GM12878 (cell line): Measurements from ENCODE around the gene THSD8. TPM values are rescaled to one million over a fixed set of nuclear protein-coding genes. Genes with fewer than 3 reads are reported as not detected.

Experiments
- ATAC-seq: fragments of 200-7000 bp; cut with Tn5 transposase; 3 replicates; pipeline ENCODE4 v1.9.1; 2020; ENCODE audit warnings: mild to moderate bottlenecking, moderate library complexity
- BruUV-seq: library from RNA; stranded (reverse); fragments of 400-500 nt; replicated peaks from 2 replicates; lab custom pipeline; 2021; lab: Mats Ljungman, UMichigan
- CTCF ChIA-PET: fragments of 300-600 bp; sonication (Branson Sonifier 250); formaldehyde crosslinking; extraction: SDS; loops from one replicate; lab custom pipeline; 2021; ENCODE audit warnings: inconsistent platforms; lab: Yijun Ruan, JAX
- POLR2A ChIA-PET: fragments of 350-600 bp; formaldehyde crosslinking; extraction: SDS; loops from one replicate; lab custom pipeline; 2021; ENCODE audit warnings: inconsistent platforms; lab: Charles Lee
- RAD21 ChIA-PET: fragments of 300-600 bp; sonication (Branson Sonifier 250); formaldehyde crosslinking; loops from one replicate; lab custom pipeline; 2023; ENCODE audit warnings: antibody characterized with exemption; ENCODE audit not compliant: unreplicated experiment; lab: Charles Lee
- SMC1A ChIA-PET: fragments of 300-600 bp; sonication (Branson Sonifier 250); formaldehyde crosslinking; loops from one replicate; lab custom pipeline; 2023; ENCODE audit not compliant: unreplicated experiment, uncharacterized antibody; lab: Charles Lee
- DNase-seq: peaks from one replicate; pipeline ENCODE4 v3.0.0-alpha.2; 2011; ENCODE audit warnings: low read depth, low spot score
- FAIRE-seq: peaks from 3 replicates; lab custom pipeline; 2011; peaks lifted over from hg19 to GRCh38; lab: Jason Lieb, UNC
- H2AFZ ChIP-seq: 2 replicates; pipeline ENCODE4 v1.6.0; 2011; ENCODE audit warnings: low read depth, low read length, control low read depth; ENCODE audit not compliant: control insufficient read depth
- H3K27ac ChIP-seq: 2 replicates; pipeline ENCODE4 v1.5.1; 2011; ENCODE audit warnings: control low read depth; ENCODE audit not compliant: control insufficient read depth, insufficient read depth
- H3K27me3 ChIP-seq, 2 experiments: replicated peaks in 1 of 2; 2 replicates each; pipeline versions ENCODE4 v1.6.0 to v1.6.1; 2011; ENCODE audit warnings: low read length in 1 of 2; ENCODE audit not compliant: control insufficient read depth in 2 of 2, insufficient read depth in 2 of 2
- H3K36me3 ChIP-seq, 2 experiments: 2 replicates each; pipeline ENCODE4 v1.5.1; 2011; ENCODE audit warnings: low read length in 1 of 2; ENCODE audit not compliant: control insufficient read depth in 2 of 2, insufficient read depth in 2 of 2
- H3K4me1 ChIP-seq: 2 replicates; pipeline ENCODE4 v1.6.1; 2011; ENCODE audit warnings: mild to moderate bottlenecking, low read length, moderate library complexity, mixed read lengths; ENCODE audit not compliant: control insufficient read depth, insufficient read depth
- H3K4me2 ChIP-seq: 2 replicates; pipeline ENCODE4 v1.6.0; 2011; ENCODE audit warnings: control low read depth; ENCODE audit not compliant: control insufficient read depth, insufficient read depth
- H3K4me3 ChIP-seq: fragments of 200-600 bp; sonication (generic); 2 replicates; pipeline ENCODE4 v1.5.1; 2016
- H3K79me2 ChIP-seq: 2 replicates; pipeline ENCODE4 v1.6.0; 2011; ENCODE audit warnings: low read length; ENCODE audit not compliant: control insufficient read depth, insufficient read depth
- H3K9ac ChIP-seq: 2 replicates; pipeline ENCODE4 v1.8.0; 2011; ENCODE audit warnings: low read length, control low read depth, mixed read lengths; ENCODE audit not compliant: control insufficient read depth, insufficient read depth
- H3K9me3 ChIP-seq: replicated peaks from 3 replicates; pipeline ENCODE4 v1.5.1; 2011; ENCODE audit warnings: mild to moderate bottlenecking, low read length; ENCODE audit not compliant: control insufficient read depth, insufficient read depth
- H4K20me1 ChIP-seq: 2 replicates; pipeline ENCODE4 v1.6.0; 2011; ENCODE audit not compliant: control insufficient read depth, insufficient read depth
- CEBPB ChIP-seq, 2 experiments: fragments of 150-350 bp in 1 of 2; IDR thresholded peaks; 2 replicates each; pipeline ENCODE4 v1.6.1; 2012 to 2014; ENCODE audit warnings: low read depth in 2 of 2, low read length in 2 of 2, borderline replicate concordance in 1 of 2, inconsistent platforms in 1 of 2
- EGR1 ChIP-seq, 2 experiments: IDR thresholded peaks; 1 replicate in 1 of 2; 2 replicates in 1 of 2; pipeline ENCODE4 v1.6.1; 2011 to 2012; ENCODE audit warnings: low read depth in 2 of 2, low read length in 2 of 2, borderline replicate concordance in 1 of 2, mild to moderate bottlenecking in 1 of 2, moderate library complexity in 1 of 2
- ETV6 ChIP-seq, 2 experiments: fragments of 450-650 bp in 1 of 2; IDR thresholded peaks in 1 of 2; conservative IDR thresholded peaks in 1 of 2; 2 replicates each; pipeline ENCODE4 v1.6.1; 2014; ENCODE audit warnings: antibody characterized with exemption in 1 of 2, borderline replicate concordance in 1 of 2, low read depth in 1 of 2, mild to moderate bottlenecking in 1 of 2, moderate library complexity in 1 of 2
- FOS ChIP-seq: IDR thresholded peaks from 3 replicates; pipeline ENCODE4 v1.6.1; 2011; ENCODE audit warnings: borderline replicate concordance; ENCODE audit not compliant: insufficient read length; ENCODE audit errors: extremely low read depth
- GATAD2B ChIP-seq: fragments of 450-650 bp; conservative IDR thresholded peaks from 2 replicates; pipeline ENCODE4 v1.6.1; 2017; ENCODE audit warnings: low read depth, mild to moderate bottlenecking, moderate library complexity
- HSF1 ChIP-seq: fragments of 150-350 bp; IDR thresholded peaks from 2 replicates; pipeline ENCODE4 v1.6.1; 2014; ENCODE audit warnings: mild to moderate bottlenecking, low read depth, low read length
- KLF5 ChIP-seq: fragments of 450-650 bp; IDR thresholded peaks from 2 replicates; pipeline ENCODE4 v1.6.1; 2014; ENCODE audit warnings: mild to moderate bottlenecking; ENCODE audit not compliant: partially characterized antibody
- MEF2A ChIP-seq: IDR thresholded peaks from 2 replicates; pipeline ENCODE4 v1.6.1; 2011; ENCODE audit warnings: low read depth, mild to moderate bottlenecking, low read length, moderate library complexity; ENCODE audit not compliant: insufficient read depth
- MYB ChIP-seq: fragments of 150-350 bp; IDR thresholded peaks from 2 replicates; pipeline ENCODE4 v1.6.1; 2014; ENCODE audit warnings: mild to moderate bottlenecking, low read depth, low read length, borderline replicate concordance
- NFYB ChIP-seq: IDR thresholded peaks from 2 replicates; pipeline ENCODE4 v1.6.1; 2011; ENCODE audit warnings: low read depth, mild to moderate bottlenecking, low read length, improper control_type of control experiment, moderate library complexity; ENCODE audit not compliant: insufficient read depth
- RBBP5 ChIP-seq: fragments of 200-600 bp; sonication (generic); conservative IDR thresholded peaks from 2 replicates; pipeline ENCODE4 v1.6.1; 2016
- SUZ12 ChIP-seq: fragments of 200-600 bp; sonication (generic); IDR thresholded peaks from one replicate; pipeline ENCODE4 v1.6.1; 2018; ENCODE audit warnings: antibody characterized with exemption, mild to moderate bottlenecking; ENCODE audit not compliant: unreplicated experiment
- TBL1XR1 ChIP-seq: IDR thresholded peaks from 2 replicates; pipeline ENCODE4 v1.6.1; 2012; ENCODE audit warnings: low read depth, low read length, improper control_type of control experiment
- ZBED1 ChIP-seq: IDR thresholded peaks from 2 replicates; pipeline ENCODE4 v1.6.1; 2016; ENCODE audit warnings: borderline replicate concordance
- ZZZ3 ChIP-seq: IDR thresholded peaks from 2 replicates; pipeline ENCODE4 v1.6.1; 2011; ENCODE audit warnings: low read depth; ENCODE audit not compliant: control insufficient read depth, insufficient read length
- WGBS: methylation state at CpG from one replicate; pipeline ENCODE4 v1.1.6; 2016; ENCODE audit warnings: low lambda C conversion rate; ENCODE audit not compliant: insufficient replicate concordance, insufficient coverage; ENCODE audit errors: missing lambda C conversion rate; 5-methylcytosine and 5-hydroxymethylcytosine counted together
- in situ Hi-C: fragments of 300-500 bp; cut with MboI; formaldehyde crosslinking; loops from 9 replicates; pipeline ENCODE4 v1.14.3; 2018; ENCODE audit warnings: mixed read lengths
- intact Hi-C: fragments of 100-400 bp; cut with micrococcal nuclease; formaldehyde crosslinking; loops from one replicate; pipeline ENCODE4 v1.14.2; 2022; ENCODE audit not compliant: unreplicated experiment
- polyA plus RNA-seq, 11 experiments: library from polyadenylated mRNA; depleted of rRNA in 4 of 11; unstranded in 6 of 11; stranded (reverse) in 5 of 11; fragments of >200 nt; fragmentation: Nextera tagmentation in 4 of 11; fragmentation: Illumina TruSeq in 1 of 11; extraction: Ambion mirVana in 4 of 11; extraction: Trizol in 1 of 11; gene quantifications; 1 replicate in 1 of 11; 2 replicates in 10 of 11; pipeline versions ENCODE4 v1.2.1 to v1.2.3, GENCODE V29; 2011 to 2016; ENCODE audit warnings: inconsistent platforms in 2 of 11, missing spikeins in 2 of 11, low read depth in 1 of 11
- total RNA-seq, 4 experiments: library from RNA; depleted of rRNA in 3 of 4; stranded (reverse); fragments of >200 nt in 3 of 4; fragmentation: Illumina TruSeq in 1 of 4; extraction: Trizol in 1 of 4; gene quantifications; 2 replicates each; pipeline versions ENCODE4 v1.2.1 to v1.2.3, GENCODE V29; 2013 to 2021
- TF ChIP-seq, protein P1 (sequence below): fragments of 450-650 bp; IDR thresholded peaks from 2 replicates; pipeline ENCODE4 v1.6.1; 2017; ENCODE audit warnings: mild to moderate bottlenecking, moderate library complexity

Gene THSD8
- total and polyA plus RNA-seq, 10 of the 15 experiments (the other 5 are each of a cell fraction or from before 2014, with no cell fraction given): 0.24 to 32.3 (median 21.3) TPM; not detected in 2

- Histone ChIP-seq H3K9ac (peak overlapping the region; percentile 94), H3K79me2 (peaks cover 9% of the 10 kb centered on the region), H3K9me3 (no peaks in the 10 kb centered on the region), H4K20me1 (no peaks in the 10 kb centered on the region), H3K27ac (peak overlapping the region; percentile 91), H3K4me2 (peak overlapping the region; percentile 99), H3K36me3 (no peaks in the 10 kb centered on the region), H3K27me3 (no peaks in the 10 kb centered on the region), H3K4me3 (peak overlapping the region; percentile 76), H2AFZ (peak overlapping the region; percentile 84), H3K4me1 (peaks cover 30% of the 10 kb centered on the region)
- ChIA-PET CTCF (interaction anchor here (0.7 to 12.1 kb wide), 15 partner anchors 10 to 188 kb away, joined by 3 to 537 read pairs (median 6); partner anchors contain the start of genes CALR, DHPS, JUNB and PRDX2), SMC1A (interaction anchor here (1.1 to 8.4 kb wide), 6 partner anchors 10 to 121 kb away, joined by 3 to 240 read pairs (median 10); partner anchors contain the start of genes GET3 and JUNB), RAD21 (interaction anchor here (0.6 to 4.8 kb wide), 9 partner anchors 10 to 1209 kb away, joined by 3 to 303 read pairs (median 5); partner anchors contain the start of genes JUNB and RNASEH2A), POLR2A (interaction anchor here (1.0 to 9.3 kb wide), 6 partner anchors 11 to 138 kb away, joined by 3 to 303 read pairs (median 6); partner anchors contain the start of genes DNASE2, JUNB and RNASEH2A)
- intact Hi-C loops: loop anchor here (1.0 kb wide), 2 partner anchors 14 to 19 kb away; partner anchors contain the start of gene JUNB
- in situ Hi-C loops: no loop called here
- FAIRE-seq: no peak
- peak; percentile 68 for ATAC-seq
- TSS peak; percentile 54 for BruUV-seq
- no peak for DNase-seq
- 5% methylated on average over 43 of the region's 43 CpGs for WGBS
- TF ChIP-seq KLF5 (peak; percentile 64), NFYB (no peak), SUZ12 (no peak), ZBED1 (no peak), FOS (no peak), ZZZ3 (no peak), MEF2A (peak; percentile 40; the same call in 1 of the 2 replicates), GATAD2B (peak; percentile 35; the same call in 1 of the 2 replicates), HSF1 (no peak), EGR1 (IDR thresholded peaks at IDR 0.05; ENCODE audit: borderline replicate concordance in 1 of 2, low read depth in 2 of 2, low read length in 2 of 2) (no peak), RBBP5 (no peak), ETV6 (conservative IDR thresholded peaks at IDR 0.05 in 1 of 2, IDR thresholded peaks at IDR 0.05 in 1 of 2; ENCODE audit: borderline replicate concordance in 1 of 2, low read depth in 1 of 2) (no peak), CEBPB (IDR thresholded peaks at IDR 0.05; ENCODE audit: borderline replicate concordance in 1 of 2, low read depth in 2 of 2, low read length in 2 of 2) (no peak), MYB (no peak), TBL1XR1 (no peak)
- TF ChIP-seq, protein P1, sequence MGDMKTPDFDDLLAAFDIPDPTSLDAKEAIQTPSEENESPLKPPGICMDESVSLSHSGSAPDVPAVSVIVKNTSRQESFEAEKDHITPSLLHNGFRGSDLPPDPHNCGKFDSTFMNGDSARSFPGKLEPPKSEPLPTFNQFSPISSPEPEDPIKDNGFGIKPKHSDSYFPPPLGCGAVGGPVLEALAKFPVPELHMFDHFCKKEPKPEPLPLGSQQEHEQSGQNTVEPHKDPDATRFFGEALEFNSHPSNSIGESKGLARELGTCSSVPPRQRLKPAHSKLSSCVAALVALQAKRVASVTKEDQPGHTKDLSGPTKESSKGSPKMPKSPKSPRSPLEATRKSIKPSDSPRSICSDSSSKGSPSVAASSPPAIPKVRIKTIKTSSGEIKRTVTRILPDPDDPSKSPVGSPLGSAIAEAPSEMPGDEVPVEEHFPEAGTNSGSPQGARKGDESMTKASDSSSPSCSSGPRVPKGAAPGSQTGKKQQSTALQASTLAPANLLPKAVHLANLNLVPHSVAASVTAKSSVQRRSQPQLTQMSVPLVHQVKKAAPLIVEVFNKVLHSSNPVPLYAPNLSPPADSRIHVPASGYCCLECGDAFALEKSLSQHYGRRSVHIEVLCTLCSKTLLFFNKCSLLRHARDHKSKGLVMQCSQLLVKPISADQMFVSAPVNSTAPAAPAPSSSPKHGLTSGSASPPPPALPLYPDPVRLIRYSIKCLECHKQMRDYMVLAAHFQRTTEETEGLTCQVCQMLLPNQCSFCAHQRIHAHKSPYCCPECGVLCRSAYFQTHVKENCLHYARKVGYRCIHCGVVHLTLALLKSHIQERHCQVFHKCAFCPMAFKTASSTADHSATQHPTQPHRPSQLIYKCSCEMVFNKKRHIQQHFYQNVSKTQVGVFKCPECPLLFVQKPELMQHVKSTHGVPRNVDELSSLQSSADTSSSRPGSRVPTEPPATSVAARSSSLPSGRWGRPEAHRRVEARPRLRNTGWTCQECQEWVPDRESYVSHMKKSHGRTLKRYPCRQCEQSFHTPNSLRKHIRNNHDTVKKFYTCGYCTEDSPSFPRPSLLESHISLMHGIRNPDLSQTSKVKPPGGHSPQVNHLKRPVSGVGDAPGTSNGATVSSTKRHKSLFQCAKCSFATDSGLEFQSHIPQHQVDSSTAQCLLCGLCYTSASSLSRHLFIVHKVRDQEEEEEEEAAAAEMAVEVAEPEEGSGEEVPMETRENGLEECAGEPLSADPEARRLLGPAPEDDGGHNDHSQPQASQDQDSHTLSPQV: no peak
Measured at GRCh38 chr19:12777217-12778016, 24.5 kb upstream of the THSD8 start.
